HepG2 (cell line): Measurements from ENCODE around the gene PEX13. TPM values are rescaled to one million over a fixed set of nuclear protein-coding genes. Genes with fewer than 3 reads are reported as not detected.
A peak's percentile ranks its signal among the peaks of the same experiment; 100 is the strongest.

Experiments
- ARNT2 ChIP-seq: sonication (generic); formaldehyde crosslinking; IDR thresholded peaks from 2 replicates; pipeline ENCODE4 v1.8.0; 2022; ENCODE audit warnings: mild to moderate bottlenecking, low read depth, missing genetic modification reagents, moderate library complexity
- FOXP1 ChIP-seq, 2 experiments: fragments of 450-650 bp in 1 of 2; IDR thresholded peaks; 2 replicates each; pipeline ENCODE4 v1.6.1; 2017 to 2018; ENCODE audit warnings: antibody characterized with exemption in 1 of 2
- MEIS2 ChIP-seq: sonication (generic); formaldehyde crosslinking; IDR thresholded peaks from 2 replicates; pipeline ENCODE4 v1.9.0; 2021; ENCODE audit warnings: mild to moderate bottlenecking, missing genetic modification reagents
- MTF1 ChIP-seq: sonication (generic); formaldehyde crosslinking; IDR thresholded peaks from 2 replicates; pipeline ENCODE4 v1.5.0; 2020; ENCODE audit warnings: missing genetic modification reagents
- PHF20 ChIP-seq: sonication (generic); formaldehyde crosslinking; IDR thresholded peaks from 2 replicates; pipeline ENCODE4 v1.5.0; 2020; ENCODE audit warnings: mild to moderate bottlenecking, missing genetic modification reagents
- SP140L ChIP-seq: sonication (generic); formaldehyde crosslinking; IDR thresholded peaks from 2 replicates; pipeline ENCODE4 v1.4.0; 2020; ENCODE audit warnings: missing genetic modification reagents, borderline replicate concordance
- YY1 ChIP-seq: IDR thresholded peaks from 2 replicates; pipeline ENCODE4 v1.6.1; 2011; ENCODE audit warnings: low read length, low read depth, moderate library complexity, mild to moderate bottlenecking; ENCODE audit not compliant: insufficient read depth, insufficient replicate concordance
- ZNF225 ChIP-seq: sonication (generic); formaldehyde crosslinking; IDR thresholded peaks from 2 replicates; pipeline ENCODE4 v1.4.0; 2020; ENCODE audit warnings: mild to moderate bottlenecking, missing genetic modification reagents
- ZNF24 ChIP-seq: fragments of 450-650 bp; IDR thresholded peaks from 2 replicates; pipeline ENCODE4 v1.6.1; 2017; ENCODE audit warnings: antibody characterized with exemption, mild to moderate bottlenecking
- ZNF274 ChIP-seq: sonication (generic); formaldehyde crosslinking; IDR thresholded peaks from 2 replicates; pipeline ENCODE4 v1.5.1; 2020; ENCODE audit warnings: mild to moderate bottlenecking, missing genetic modification reagents
- ZNF75D ChIP-seq: sonication (generic); formaldehyde crosslinking; IDR thresholded peaks from 2 replicates; pipeline ENCODE4 v1.8.1; 2023; ENCODE audit warnings: missing genetic modification reagents, mild to moderate bottlenecking, borderline replicate concordance
- ZNF841 ChIP-seq: sonication (generic); formaldehyde crosslinking; IDR thresholded peaks from 2 replicates; pipeline ENCODE4 v1.8.1; 2023; ENCODE audit warnings: missing genetic modification reagents, borderline replicate concordance
- ZNF879 ChIP-seq: sonication (generic); formaldehyde crosslinking; IDR thresholded peaks from 2 replicates; pipeline ENCODE4 v1.8.1; 2023; ENCODE audit warnings: missing genetic modification reagents
- polyA plus RNA-seq, 8 experiments: library from polyadenylated mRNA; depleted of rRNA in 3 of 8; stranded (reverse) in 7 of 8; unstranded in 1 of 8; fragments of >200 nt; fragmentation: Illumina TruSeq in 4 of 8; extraction: Trizol in 4 of 8; gene quantifications; 2 replicates each; pipeline versions ENCODE4 v1.2.1 to v1.2.3, GENCODE V29; 2011 to 2016; ENCODE audit warnings: low read depth in 4 of 8, missing spikeins in 1 of 8, mixed read lengths in 1 of 8; ENCODE audit not compliant: insufficient read depth in 1 of 8
- total RNA-seq, 5 experiments: library from RNA; depleted of rRNA; stranded (reverse); fragments of >200 nt; fragmentation: Illumina TruSeq; extraction: Trizol; gene quantifications; 2 replicates each; pipeline ENCODE4 v1.2.3, GENCODE V29; 2016; ENCODE audit warnings: low read depth in 1 of 5
- TF ChIP-seq, protein P1 (sequence below): sonication (generic); formaldehyde crosslinking; IDR thresholded peaks from 2 replicates; pipeline ENCODE4 v1.5.1; 2020; ENCODE audit warnings: mild to moderate bottlenecking, missing genetic modification reagents, borderline replicate concordance
- TF ChIP-seq, protein P2 (sequence below): sonication (generic); formaldehyde crosslinking; IDR thresholded peaks from 2 replicates; pipeline ENCODE4 v1.4.0; 2020; ENCODE audit warnings: missing genetic modification reagents, mild to moderate bottlenecking, borderline replicate concordance
- TF ChIP-seq, protein P3 (sequence below): sonication (generic); formaldehyde crosslinking; IDR thresholded peaks from 2 replicates; pipeline ENCODE4 v1.8.0; 2023; ENCODE audit warnings: mild to moderate bottlenecking, missing genetic modification reagents

Gene PEX13
- total and polyA plus RNA-seq, 2 of the 13 experiments (the other 11 are each of a cell fraction or from before 2014, with no cell fraction given): 47.9 to 75.9 TPM

DNA sequence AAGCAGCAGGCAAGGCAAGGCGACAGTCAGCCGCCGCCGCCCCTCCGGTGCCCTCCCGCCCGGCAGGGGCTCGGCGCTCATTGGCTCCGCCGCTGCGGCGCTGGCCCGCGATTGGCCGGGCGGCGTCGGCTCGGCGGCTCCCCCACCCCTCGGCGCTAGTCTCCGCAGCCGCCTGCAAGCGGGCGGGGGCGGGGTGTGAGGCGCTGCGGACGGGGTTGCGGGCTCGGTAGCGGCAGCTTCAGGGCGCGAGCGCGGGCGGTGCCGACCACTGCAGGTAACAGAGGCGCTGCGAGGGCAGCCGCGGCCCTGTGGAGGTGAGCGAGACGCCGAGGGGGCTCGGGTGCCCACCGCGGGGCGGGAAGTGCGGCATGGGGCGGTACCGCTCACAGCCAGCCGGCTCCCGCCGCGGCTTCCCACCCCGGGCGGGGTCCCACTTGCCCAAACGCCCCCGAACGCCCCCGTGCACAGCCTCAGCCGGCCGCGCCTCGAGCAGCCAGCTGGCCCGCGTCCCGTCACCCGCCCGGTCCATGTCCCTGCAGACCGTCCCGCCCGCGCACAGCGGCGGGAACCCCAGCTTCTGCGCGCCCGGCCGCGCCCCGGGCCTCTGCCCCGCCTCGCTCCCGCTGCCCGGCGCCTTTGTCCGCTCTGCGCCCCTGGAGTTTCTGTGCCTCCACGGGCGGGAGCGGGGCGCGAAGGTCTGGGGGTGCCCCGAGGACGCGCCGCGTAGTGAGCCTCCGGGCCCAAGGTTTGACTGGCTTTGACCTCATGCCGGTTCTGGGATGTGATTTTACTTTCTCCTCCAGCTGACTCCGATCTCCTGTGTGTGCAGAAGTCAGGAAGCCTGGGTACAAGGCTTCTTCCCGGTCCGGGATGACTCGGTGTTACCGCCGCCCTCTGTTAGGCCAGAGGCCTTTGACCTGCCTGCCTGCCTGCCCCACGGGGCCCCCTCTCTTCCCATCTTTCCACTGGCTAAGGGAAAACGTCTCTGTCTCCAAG is 48.5 kb downstream of the PEX13 start, which contains the start of gene SANBR (continued):
- no peak for TF ChIP-seq MTF1 (CRISPR knock-in tag)
- 0 out of 2 replicates have a peak, but pooled peaks have one; percentile 64 for TF ChIP-seq ZNF841 (CRISPR knock-in tag)
- TF ChIP-seq ZNF24: no peak
- TF ChIP-seq SP140L (CRISPR knock-in tag): no peak; the same call in 1 of the 2 replicates
- TF ChIP-seq, protein P1, sequence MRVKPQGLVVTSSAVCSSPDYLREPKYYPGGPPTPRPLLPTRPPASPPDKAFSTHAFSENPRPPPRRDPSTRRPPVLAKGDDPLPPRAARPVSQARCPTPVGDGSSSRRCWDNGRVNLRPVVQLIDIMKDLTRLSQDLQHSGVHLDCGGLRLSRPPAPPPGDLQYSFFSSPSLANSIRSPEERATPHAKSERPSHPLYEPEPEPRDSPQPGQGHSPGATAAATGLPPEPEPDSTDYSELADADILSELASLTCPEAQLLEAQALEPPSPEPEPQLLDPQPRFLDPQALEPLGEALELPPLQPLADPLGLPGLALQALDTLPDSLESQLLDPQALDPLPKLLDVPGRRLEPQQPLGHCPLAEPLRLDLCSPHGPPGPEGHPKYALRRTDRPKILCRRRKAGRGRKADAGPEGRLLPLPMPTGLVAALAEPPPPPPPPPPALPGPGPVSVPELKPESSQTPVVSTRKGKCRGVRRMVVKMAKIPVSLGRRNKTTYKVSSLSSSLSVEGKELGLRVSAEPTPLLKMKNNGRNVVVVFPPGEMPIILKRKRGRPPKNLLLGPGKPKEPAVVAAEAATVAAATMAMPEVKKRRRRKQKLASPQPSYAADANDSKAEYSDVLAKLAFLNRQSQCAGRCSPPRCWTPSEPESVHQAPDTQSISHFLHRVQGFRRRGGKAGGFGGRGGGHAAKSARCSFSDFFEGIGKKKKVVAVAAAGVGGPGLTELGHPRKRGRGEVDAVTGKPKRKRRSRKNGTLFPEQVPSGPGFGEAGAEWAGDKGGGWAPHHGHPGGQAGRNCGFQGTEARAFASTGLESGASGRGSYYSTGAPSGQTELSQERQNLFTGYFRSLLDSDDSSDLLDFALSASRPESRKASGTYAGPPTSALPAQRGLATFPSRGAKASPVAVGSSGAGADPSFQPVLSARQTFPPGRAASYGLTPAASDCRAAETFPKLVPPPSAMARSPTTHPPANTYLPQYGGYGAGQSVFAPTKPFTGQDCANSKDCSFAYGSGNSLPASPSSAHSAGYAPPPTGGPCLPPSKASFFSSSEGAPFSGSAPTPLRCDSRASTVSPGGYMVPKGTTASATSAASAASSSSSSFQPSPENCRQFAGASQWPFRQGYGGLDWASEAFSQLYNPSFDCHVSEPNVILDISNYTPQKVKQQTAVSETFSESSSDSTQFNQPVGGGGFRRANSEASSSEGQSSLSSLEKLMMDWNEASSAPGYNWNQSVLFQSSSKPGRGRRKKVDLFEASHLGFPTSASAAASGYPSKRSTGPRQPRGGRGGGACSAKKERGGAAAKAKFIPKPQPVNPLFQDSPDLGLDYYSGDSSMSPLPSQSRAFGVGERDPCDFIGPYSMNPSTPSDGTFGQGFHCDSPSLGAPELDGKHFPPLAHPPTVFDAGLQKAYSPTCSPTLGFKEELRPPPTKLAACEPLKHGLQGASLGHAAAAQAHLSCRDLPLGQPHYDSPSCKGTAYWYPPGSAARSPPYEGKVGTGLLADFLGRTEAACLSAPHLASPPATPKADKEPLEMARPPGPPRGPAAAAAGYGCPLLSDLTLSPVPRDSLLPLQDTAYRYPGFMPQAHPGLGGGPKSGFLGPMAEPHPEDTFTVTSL (CRISPR knock-in tag): 0 out of 2 replicates have a peak, but pooled peaks have one; percentile 15
- peak; percentile 42; the same call in 1 of the 2 replicates for TF ChIP-seq MEIS2
- TF ChIP-seq ZNF225: peak; percentile 78; the same call in 1 of the 2 replicates
- peak; percentile 76 for TF ChIP-seq YY1
- TF ChIP-seq ZNF75D: no peak
- TF ChIP-seq ARNT2 (CRISPR knock-in tag): peak; percentile 90
- TF ChIP-seq, protein P2, sequence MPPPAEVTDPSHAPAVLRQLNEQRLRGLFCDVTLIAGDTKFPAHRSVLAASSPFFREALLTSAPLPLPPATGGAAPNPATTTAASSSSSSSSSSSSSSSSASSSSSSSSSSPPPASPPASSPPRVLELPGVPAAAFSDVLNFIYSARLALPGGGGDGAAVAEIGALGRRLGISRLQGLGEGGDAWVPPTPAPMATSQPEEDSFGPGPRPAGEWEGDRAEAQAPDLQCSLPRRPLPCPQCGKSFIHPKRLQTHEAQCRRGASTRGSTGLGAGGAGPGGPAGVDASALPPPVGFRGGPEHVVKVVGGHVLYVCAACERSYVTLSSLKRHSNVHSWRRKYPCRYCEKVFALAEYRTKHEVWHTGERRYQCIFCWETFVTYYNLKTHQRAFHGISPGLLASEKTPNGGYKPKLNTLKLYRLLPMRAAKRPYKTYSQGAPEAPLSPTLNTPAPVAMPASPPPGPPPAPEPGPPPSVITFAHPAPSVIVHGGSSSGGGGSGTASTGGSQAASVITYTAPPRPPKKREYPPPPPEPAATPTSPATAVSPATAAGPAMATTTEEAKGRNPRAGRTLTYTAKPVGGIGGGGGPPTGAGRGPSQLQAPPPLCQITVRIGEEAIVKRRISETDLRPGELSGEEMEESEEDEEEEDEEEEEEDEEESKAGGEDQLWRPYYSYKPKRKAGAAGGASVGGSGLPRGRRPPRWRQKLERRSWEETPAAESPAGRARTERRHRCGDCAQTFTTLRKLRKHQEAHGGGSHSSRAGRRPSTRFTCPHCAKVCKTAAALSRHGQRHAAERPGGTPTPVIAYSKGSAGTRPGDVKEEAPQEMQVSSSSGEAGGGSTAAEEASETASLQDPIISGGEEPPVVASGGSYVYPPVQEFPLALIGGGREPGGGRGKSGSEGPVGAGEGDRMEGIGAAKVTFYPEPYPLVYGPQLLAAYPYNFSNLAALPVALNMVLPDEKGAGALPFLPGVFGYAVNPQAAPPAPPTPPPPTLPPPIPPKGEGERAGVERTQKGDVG (CRISPR knock-in tag): no peak; the same call in 1 of the 2 replicates
- TF ChIP-seq PHF20: peak; percentile 48
- TF ChIP-seq ZNF879 (CRISPR knock-in tag): peak; percentile 73
- no peak for TF ChIP-seq FOXP1 (IDR thresholded peaks at IDR 0.05)
- TF ChIP-seq FOXP1 (CRISPR knock-in tag; IDR thresholded peaks at IDR 0.05): no peak
- TF ChIP-seq ZNF274 (CRISPR knock-in tag): peak; percentile 25; the same call in 1 of the 2 replicates
- TF ChIP-seq, protein P3, sequence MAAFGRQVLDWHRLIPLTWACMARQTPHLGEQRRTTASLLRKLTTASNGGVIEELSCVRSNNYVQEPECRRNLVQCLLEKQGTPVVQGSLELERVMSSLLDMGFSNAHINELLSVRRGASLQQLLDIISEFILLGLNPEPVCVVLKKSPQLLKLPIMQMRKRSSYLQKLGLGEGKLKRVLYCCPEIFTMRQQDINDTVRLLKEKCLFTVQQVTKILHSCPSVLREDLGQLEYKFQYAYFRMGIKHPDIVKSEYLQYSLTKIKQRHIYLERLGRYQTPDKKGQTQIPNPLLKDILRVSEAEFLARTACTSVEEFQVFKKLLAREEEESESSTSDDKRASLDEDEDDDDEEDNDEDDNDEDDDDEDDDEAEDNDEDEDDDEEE (CRISPR knock-in tag): no peak
